Ascending aorta (tissue), 2 donors: ENCODE results near the gene JAG1. TPM values are rescaled to one million over a fixed set of nuclear protein-coding genes. Genes with fewer than 3 reads are reported as not detected.

Source experiments
- DNase-seq, 2 donors: peaks; one replicate each; pipeline ENCODE4 v3.0.0-alpha.2; 2019; ENCODE audit warnings: low spot score in 2 of 2
- H3K27ac ChIP-seq, 2 donors: fragments of 200-600 bp; sonication (generic); one replicate each; pipeline ENCODE4 v1.5.1; 2016 to 2017; ENCODE audit warnings: mild to moderate bottlenecking in 1 of 2
- H3K27me3 ChIP-seq: fragments of 200-600 bp; sonication (generic); one replicate; pipeline ENCODE4 v1.5.1; 2017
- H3K36me3 ChIP-seq, 2 donors: fragments of 200-600 bp; sonication (generic); one replicate each; pipeline ENCODE4 v1.5.1; 2016
- H3K4me1 ChIP-seq, 2 donors: fragments of 200-600 bp; sonication (generic); one replicate each; pipeline ENCODE4 v1.5.1; 2016 to 2017; ENCODE audit warnings: mild to moderate bottlenecking in 1 of 2
- H3K4me3 ChIP-seq, 2 donors: fragments of 200-600 bp; sonication (generic); one replicate each; pipeline ENCODE4 v1.5.1; 2016 to 2017; ENCODE audit warnings: mild to moderate bottlenecking in 1 of 2
- H3K9me3 ChIP-seq, 2 donors: fragments of 200-600 bp; sonication (generic); one replicate each; pipeline ENCODE4 v1.5.1; 2016
- intact Hi-C: fragments of 100-400 bp; cut with DNase I; formaldehyde crosslinking; loops from one replicate; pipeline ENCODE4 v1.15.1; 2023
- total RNA-seq: library from RNA; depleted of rRNA; stranded (reverse); fragments of >200 nt; gene quantifications from one replicate; pipeline ENCODE4 v1.1.0, GENCODE V29; 2016
- TF ChIP-seq, protein P1 (sequence below), 3 experiments: fragments of 200-600 bp in 2 of 3; fragments of 450-650 bp in 1 of 3; sonication (generic) in 2 of 3; IDR thresholded peaks; one replicate each; pipeline ENCODE4 v1.5.1; 2016 to 2019; ENCODE audit warnings: antibody characterized with exemption in 3 of 3, mild to moderate bottlenecking in 1 of 3, moderate library complexity in 1 of 3

The JAG1 gene
- total RNA-seq, 1 donor from 2014 or later: 101 TPM

DNA sequence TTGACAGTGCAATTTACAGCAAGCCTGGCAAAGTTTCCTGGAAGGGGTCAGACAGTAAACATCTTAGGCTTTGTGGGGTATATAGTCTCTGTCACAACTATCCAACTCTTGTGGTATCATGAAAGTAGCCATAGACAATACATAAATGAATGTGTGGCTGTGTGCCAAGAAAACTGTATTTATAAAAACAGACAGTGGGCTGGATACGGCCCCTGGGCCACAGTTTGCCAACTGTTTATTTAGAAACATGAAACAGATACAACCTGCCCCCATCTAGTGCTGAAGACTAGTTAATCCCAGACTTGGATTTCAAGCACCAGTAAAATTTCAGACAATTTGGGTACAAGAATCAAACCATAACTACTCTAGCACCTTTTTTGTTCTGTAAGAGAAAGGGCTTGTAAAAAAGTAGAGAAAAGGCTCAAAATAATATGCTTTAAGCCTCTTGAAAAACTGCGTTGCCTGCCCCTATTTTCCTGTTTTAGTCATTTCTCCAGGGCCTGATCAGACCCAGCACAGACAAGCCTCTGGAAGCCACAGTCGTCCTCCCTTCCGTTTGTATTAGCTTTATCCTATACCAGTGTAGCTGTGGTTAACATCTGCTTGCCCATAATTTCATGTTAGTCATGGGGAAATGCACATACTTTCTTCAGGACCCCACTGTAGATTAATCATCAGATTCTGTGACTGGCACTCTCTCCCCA, 30.8 kb downstream of the JAG1 start:
- Histone ChIP-seq H3K36me3 (peaks cover 71 to 87% of the 10 kb centered on the region in 2 donors), H3K27ac (peak overlapping the region; percentile 93 to 100)
- intact Hi-C loops: loop anchor here (10.0 kb wide), 1 partner anchor 428 kb away; the partner anchor contains the start of gene SNAP25

GRCh38 chr20:10641893-10642292, 31.9 kb downstream of the JAG1 start:
- no peaks in the 10 kb centered on the region for H3K9me3 ChIP-seq
- TF ChIP-seq, protein P1, sequence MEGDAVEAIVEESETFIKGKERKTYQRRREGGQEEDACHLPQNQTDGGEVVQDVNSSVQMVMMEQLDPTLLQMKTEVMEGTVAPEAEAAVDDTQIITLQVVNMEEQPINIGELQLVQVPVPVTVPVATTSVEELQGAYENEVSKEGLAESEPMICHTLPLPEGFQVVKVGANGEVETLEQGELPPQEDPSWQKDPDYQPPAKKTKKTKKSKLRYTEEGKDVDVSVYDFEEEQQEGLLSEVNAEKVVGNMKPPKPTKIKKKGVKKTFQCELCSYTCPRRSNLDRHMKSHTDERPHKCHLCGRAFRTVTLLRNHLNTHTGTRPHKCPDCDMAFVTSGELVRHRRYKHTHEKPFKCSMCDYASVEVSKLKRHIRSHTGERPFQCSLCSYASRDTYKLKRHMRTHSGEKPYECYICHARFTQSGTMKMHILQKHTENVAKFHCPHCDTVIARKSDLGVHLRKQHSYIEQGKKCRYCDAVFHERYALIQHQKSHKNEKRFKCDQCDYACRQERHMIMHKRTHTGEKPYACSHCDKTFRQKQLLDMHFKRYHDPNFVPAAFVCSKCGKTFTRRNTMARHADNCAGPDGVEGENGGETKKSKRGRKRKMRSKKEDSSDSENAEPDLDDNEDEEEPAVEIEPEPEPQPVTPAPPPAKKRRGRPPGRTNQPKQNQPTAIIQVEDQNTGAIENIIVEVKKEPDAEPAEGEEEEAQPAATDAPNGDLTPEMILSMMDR (IDR thresholded peaks at IDR 0.05): no peak
- H3K4me1 ChIP-seq: peaks cover 13 to 47% of the 10 kb centered on the region in 2 donors
- no peak overlapping the region for H3K4me3 ChIP-seq
- H3K27ac ChIP-seq: peak overlapping the region; percentile 93 to 100
- peaks cover 60 to 83% of the 10 kb centered on the region in 2 donors for H3K36me3 ChIP-seq
- H3K27me3 ChIP-seq: no peaks in the 10 kb centered on the region
- peak in 1 of 2 donors; percentile 52 for DNase-seq
- intact Hi-C loops: loop anchor here (10.0 kb wide), 1 partner anchor 427 kb away; the partner anchor contains the start of gene SNAP25

More for the DNA sequence above, 30.8 kb downstream of the JAG1 start:
- peak in 1 of 2 donors; percentile 21 for DNase-seq
- TF ChIP-seq, protein P1 (IDR thresholded peaks at IDR 0.05): no peak
- Histone ChIP-seq H3K27me3 (no peaks in the 10 kb centered on the region), H3K4me1 (peaks cover 4 to 45% of the 10 kb centered on the region in 2 donors), H3K9me3 (no peaks in the 10 kb centered on the region), H3K4me3 (no peak overlapping the region)

GRCh38 chr20:10641467-10641866, 32.3 kb downstream of the JAG1 start:
- H3K36me3 ChIP-seq: peaks cover 56 to 79% of the 10 kb centered on the region in 2 donors
- no peaks in the 10 kb centered on the region for H3K9me3 ChIP-seq
- TF ChIP-seq, protein P1 (IDR thresholded peaks at IDR 0.05): no peak
- intact Hi-C loops: loop anchor here (10.0 kb wide), 1 partner anchor 427 kb away; the partner anchor contains the start of gene SNAP25
- peaks cover 17 to 46% of the 10 kb centered on the region in 2 donors for H3K4me1 ChIP-seq
- no peak overlapping the region for H3K4me3 ChIP-seq
- peak overlapping the region; percentile 93 to 100 for H3K27ac ChIP-seq
- no peaks in the 10 kb centered on the region for H3K27me3 ChIP-seq
- DNase-seq: peak in 1 of 2 donors; percentile 63

GRCh38 chr20:10640897-10641296, 32.9 kb downstream of the JAG1 start:
- peaks cover 51 to 73% of the 10 kb centered on the region in 2 donors for H3K36me3 ChIP-seq
- H3K27ac ChIP-seq: peak overlapping the region; percentile 93 to 100
- H3K27me3 ChIP-seq: no peaks in the 10 kb centered on the region
- no peaks in the 10 kb centered on the region for H3K9me3 ChIP-seq
- intact Hi-C loops: loop anchor here (10.0 kb wide), 1 partner anchor 426 kb away; the partner anchor contains the start of gene SNAP25
- no peak overlapping the region for H3K4me3 ChIP-seq
- TF ChIP-seq, protein P1 (IDR thresholded peaks at IDR 0.05): no peak
- H3K4me1 ChIP-seq: peaks cover 23 to 48% of the 10 kb centered on the region in 2 donors
- DNase-seq: no peak

GRCh38 chr20:10639737-10640556, 33.9 kb downstream of the JAG1 start:
- intact Hi-C loops: loop anchor here (1.0 to 10.0 kb wide), 4 partner anchors 15 to 425 kb away; partner anchors contain the start of genes JAG1 and SNAP25
- Histone ChIP-seq H3K4me1 (peaks cover 29 to 54% of the 10 kb centered on the region in 2 donors), H3K36me3 (peaks cover 42 to 63% of the 10 kb centered on the region in 2 donors), H3K4me3 (peak overlapping the region in 1 of 2 donors; percentile 53), H3K27me3 (no peaks in the 10 kb centered on the region), H3K9me3 (no peaks in the 10 kb centered on the region), H3K27ac (peak overlapping the region; percentile 93 to 100)
- peak; percentile 46 to 87 for DNase-seq
- TF ChIP-seq, protein P1 (IDR thresholded peaks at IDR 0.05): no peak
